ENCODE measurements around the gene CBX4. TPM values are rescaled to one million over a fixed set of nuclear protein-coding genes. Genes with fewer than 3 reads are reported as not detected.

Gene CBX4
- total and polyA plus RNA-seq, 2 of the 4 experiments (the other 2 are of a cell fraction), result 3.2 to 9.4 TPM

DNA sequence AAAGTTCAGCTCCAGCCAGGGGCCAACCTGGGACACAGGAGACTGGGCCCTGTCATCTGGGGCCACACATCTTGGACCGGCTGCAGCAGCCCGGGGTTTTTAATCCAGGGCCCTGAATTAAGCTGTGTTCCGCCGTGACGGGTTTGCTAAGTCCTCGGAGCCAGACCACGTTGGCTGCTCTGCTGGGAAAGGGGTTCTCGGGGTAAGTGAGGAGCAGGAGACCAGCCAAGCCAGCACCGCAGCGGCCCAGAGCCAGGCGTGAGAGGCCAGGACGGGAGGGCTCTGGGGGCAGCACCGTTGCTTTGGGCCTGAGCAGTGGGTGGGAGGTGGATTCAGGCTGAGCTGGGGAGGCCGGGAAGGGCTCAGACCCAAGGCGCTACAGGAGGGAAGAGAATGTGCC, 31.3 kb upstream of the CBX4 start:
- Histone ChIP-seq H3K9me1 (ENCODE audit: insufficient read depth, low read length) (no peaks in the 10 kb centered on the region), H4K5ac (ENCODE audit: low read depth, low read length) (no peak overlapping the region), H3K4me3 (ENCODE audit: insufficient read depth, low read depth, low read length) (no peak overlapping the region), H3K27ac (ENCODE audit: insufficient read depth, low read length) (no peak overlapping the region), H4K91ac (ENCODE audit: insufficient read depth, low read depth, low read length) (no peak overlapping the region), H3K4me2 (ENCODE audit: low read depth, low read length) (no peak overlapping the region), H3K36me3 (ENCODE audit: control insufficient read depth, insufficient read depth, low read length) (no peaks in the 10 kb centered on the region), H3K4ac (ENCODE audit: low read depth, low read length) (no peak overlapping the region), H3K56ac (ENCODE audit: extremely low read depth, insufficient read depth, low read length) (no peak overlapping the region), H3K18ac (ENCODE audit: low read depth, low read length) (no peak overlapping the region), H2BK5ac (ENCODE audit: low read depth, low read length, poor library complexity, severe bottlenecking) (no peak overlapping the region), H3K23ac (ENCODE audit: low read depth, low read length) (no peak overlapping the region), H3K9me3 (ENCODE audit: control insufficient read depth, insufficient read depth, low read length) (no peaks in the 10 kb centered on the region), H3K9ac (ENCODE audit: low read depth, low read length) (no peak overlapping the region), H3K27me3 (ENCODE audit: control insufficient read depth, insufficient read depth, low read length) (peaks cover 29% of the 10 kb centered on the region), H2BK120ac (ENCODE audit: low read depth, low read length) (no peak overlapping the region), H2AK5ac (ENCODE audit: low read depth, low read length) (no peak overlapping the region), H3K14ac (replicated peaks; ENCODE audit: low read depth, low read length) (no peak overlapping the region), H2BK15ac (ENCODE audit: low read depth, low read length) (no peak overlapping the region), H2BK20ac (ENCODE audit: low read depth, low read length) (no peak overlapping the region), H3K4me1 (ENCODE audit: control insufficient read depth, insufficient read depth, low read length) (no peaks in the 10 kb centered on the region), H4K8ac (ENCODE audit: low read depth in 2 of 2, low read length in 2 of 2) (no peak overlapping the region), H2AFZ (replicated peaks; ENCODE audit: low read length, poor library complexity) (no peak overlapping the region), H3K79me1 (ENCODE audit: low read depth in 1 of 2, low read length in 2 of 2) (no peaks in the 10 kb centered on the region), H2AK9ac (replicated peaks; ENCODE audit: low read depth, low read length, poor library complexity) (no peak overlapping the region), H4K20me1 (ENCODE audit: insufficient read depth, low read length) (no peaks in the 10 kb centered on the region)
- WGBS, 2 experiments (ENCODE audit: extremely low coverage in 2 of 2, insufficient read length in 1 of 2), result 67% methylated on average over 5 of the region's 15 CpGs; no CpG with 5 or more reads in 1 of the 2 experiments
- ATAC-seq (ENCODE audit: low read depth), result no peak
- no peak for DNase-seq
- BruUV-seq (replicated peaks), result no TSS peak
- CTCF ChIA-PET, result no interaction called here
- POLR2A ChIA-PET (ENCODE audit: unreplicated experiment), result no interaction called here
- intact Hi-C loops (cut with micrococcal nuclease), result no loop called here
- no peak for TF ChIP-seq USF2 (IDR thresholded peaks at IDR 0.05; ENCODE audit: low read depth, low read length)
- no peak for TF ChIP-seq CEBPB (IDR thresholded peaks at IDR 0.05; ENCODE audit: low read depth, low read length)
- TF ChIP-seq BHLHE40 (IDR thresholded peaks at IDR 0.05; ENCODE audit: low read depth, low read length), result no peak
- TF ChIP-seq, protein P1, sequence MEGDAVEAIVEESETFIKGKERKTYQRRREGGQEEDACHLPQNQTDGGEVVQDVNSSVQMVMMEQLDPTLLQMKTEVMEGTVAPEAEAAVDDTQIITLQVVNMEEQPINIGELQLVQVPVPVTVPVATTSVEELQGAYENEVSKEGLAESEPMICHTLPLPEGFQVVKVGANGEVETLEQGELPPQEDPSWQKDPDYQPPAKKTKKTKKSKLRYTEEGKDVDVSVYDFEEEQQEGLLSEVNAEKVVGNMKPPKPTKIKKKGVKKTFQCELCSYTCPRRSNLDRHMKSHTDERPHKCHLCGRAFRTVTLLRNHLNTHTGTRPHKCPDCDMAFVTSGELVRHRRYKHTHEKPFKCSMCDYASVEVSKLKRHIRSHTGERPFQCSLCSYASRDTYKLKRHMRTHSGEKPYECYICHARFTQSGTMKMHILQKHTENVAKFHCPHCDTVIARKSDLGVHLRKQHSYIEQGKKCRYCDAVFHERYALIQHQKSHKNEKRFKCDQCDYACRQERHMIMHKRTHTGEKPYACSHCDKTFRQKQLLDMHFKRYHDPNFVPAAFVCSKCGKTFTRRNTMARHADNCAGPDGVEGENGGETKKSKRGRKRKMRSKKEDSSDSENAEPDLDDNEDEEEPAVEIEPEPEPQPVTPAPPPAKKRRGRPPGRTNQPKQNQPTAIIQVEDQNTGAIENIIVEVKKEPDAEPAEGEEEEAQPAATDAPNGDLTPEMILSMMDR (conservative IDR thresholded peaks at IDR 0.05; ENCODE audit: low read depth, low read length), result no peak
- TF ChIP-seq POLR2A (IDR thresholded peaks at IDR 0.05; ENCODE audit: low read depth, low read length), result no peak
- TF ChIP-seq FOS (IDR thresholded peaks at IDR 0.05; ENCODE audit: low read depth, low read length), result no peak
- TF ChIP-seq RFX5 (IDR thresholded peaks at IDR 0.05; ENCODE audit: low read depth, low read length), result no peak
- no peak for TF ChIP-seq MXI1 (IDR thresholded peaks at IDR 0.05; ENCODE audit: borderline replicate concordance, low read depth, low read length)
- TF ChIP-seq, protein P2, sequence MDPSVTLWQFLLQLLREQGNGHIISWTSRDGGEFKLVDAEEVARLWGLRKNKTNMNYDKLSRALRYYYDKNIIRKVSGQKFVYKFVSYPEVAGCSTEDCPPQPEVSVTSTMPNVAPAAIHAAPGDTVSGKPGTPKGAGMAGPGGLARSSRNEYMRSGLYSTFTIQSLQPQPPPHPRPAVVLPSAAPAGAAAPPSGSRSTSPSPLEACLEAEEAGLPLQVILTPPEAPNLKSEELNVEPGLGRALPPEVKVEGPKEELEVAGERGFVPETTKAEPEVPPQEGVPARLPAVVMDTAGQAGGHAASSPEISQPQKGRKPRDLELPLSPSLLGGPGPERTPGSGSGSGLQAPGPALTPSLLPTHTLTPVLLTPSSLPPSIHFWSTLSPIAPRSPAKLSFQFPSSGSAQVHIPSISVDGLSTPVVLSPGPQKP (IDR thresholded peaks at IDR 0.05; ENCODE audit: borderline replicate concordance, low read depth, low read length), result no peak
- no peak for TF ChIP-seq MAFK (IDR thresholded peaks at IDR 0.05; ENCODE audit: low read depth, low read length)
- TF ChIP-seq RAD21 (IDR thresholded peaks at IDR 0.05; ENCODE audit: low read length), result no peak
- no peak for TF ChIP-seq MAZ (IDR thresholded peaks at IDR 0.05; ENCODE audit: borderline replicate concordance, low read depth, low read length)
- dilution Hi-C loops (cut with HindIII; ENCODE audit: low sequenced_read_pairs, unreplicated experiment), result no loop called here
- in situ Hi-C loops (cut with MboI; ENCODE audit: low sequenced_read_pairs), result no loop called here

Measured in IMR-90 (cell line).